WERI-Rb-1 (cell line): ENCODE data around the gene PAF1.

Source experiments
- DNase-seq: peaks from one replicate; pipeline ENCODE4 v3.0.0-alpha.2; 2020
- H3K27ac ChIP-seq: fragments of 250-450 bp; sonication (Bioruptor Pico); 2 replicates; pipeline ENCODE4 v1.5.1; 2020; ENCODE audit warnings: mild to moderate bottlenecking, moderate library complexity
- H3K27me3 ChIP-seq: fragments of 250-450 bp; sonication (Bioruptor Pico); 2 replicates; pipeline ENCODE4 v1.5.1; 2021; ENCODE audit warnings: mild to moderate bottlenecking, low read depth, moderate library complexity; ENCODE audit not compliant: insufficient read depth, severe bottlenecking
- H3K36me3 ChIP-seq: fragments of 250-450 bp; sonication (Bioruptor Pico); 2 replicates; pipeline ENCODE4 v1.5.1; 2020; ENCODE audit warnings: mild to moderate bottlenecking, moderate library complexity
- H3K4me3 ChIP-seq: 2 replicates; pipeline ENCODE4 v1.5.1; 2011; ENCODE audit warnings: low read depth, mild to moderate bottlenecking, control low read depth, low read length
- H3K9me3 ChIP-seq: fragments of 250-450 bp; sonication (Bioruptor Pico); 2 replicates; pipeline ENCODE4 v1.5.1; 2021; ENCODE audit warnings: mild to moderate bottlenecking, moderate library complexity; ENCODE audit not compliant: severe bottlenecking
- TF ChIP-seq, protein P1 (sequence below): IDR thresholded peaks from 2 replicates; pipeline ENCODE4 v1.5.1; 2011; ENCODE audit warnings: low read depth, mild to moderate bottlenecking, control low read depth, inconsistent platforms, low read length

The PAF1 gene

DNA sequence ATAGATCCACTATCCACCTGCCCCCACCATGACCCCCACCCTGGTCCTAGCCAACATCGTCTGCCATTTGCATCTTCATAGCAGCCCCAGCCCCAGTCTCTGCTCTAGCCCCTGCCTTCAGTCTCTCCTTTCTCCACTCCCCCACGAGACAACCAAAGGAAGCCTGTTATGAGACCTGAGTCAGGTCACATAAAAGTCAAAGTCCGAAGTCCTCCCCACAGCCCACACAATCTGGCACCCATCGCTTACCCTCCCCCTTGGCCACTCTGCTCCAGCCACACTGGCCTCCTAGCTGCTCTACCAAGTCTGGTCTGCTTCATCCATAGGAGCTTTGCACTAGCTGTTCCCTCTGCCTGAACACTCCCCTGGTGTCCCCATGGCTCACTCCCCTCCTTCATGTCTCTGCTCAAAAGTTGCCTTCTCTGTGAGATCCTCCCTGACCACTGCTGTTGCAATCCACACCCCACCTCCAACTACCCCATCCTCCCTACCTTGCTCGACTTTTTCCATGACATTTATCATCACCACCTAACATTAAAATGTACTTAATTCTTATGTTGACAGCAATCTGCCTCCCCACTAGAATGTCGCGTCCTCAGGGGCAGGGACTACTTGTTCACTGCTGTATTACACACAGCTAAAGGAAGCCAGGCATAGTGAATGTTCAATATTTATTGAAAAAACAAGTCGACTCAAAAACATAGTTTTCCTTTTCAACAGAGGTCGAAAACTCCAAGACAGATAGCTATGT is 20.4 kb upstream of the PAF1 start:
- Histone ChIP-seq H3K9me3 (no peaks in the 10 kb centered on the region), H3K27ac (no peak overlapping the region; the same call in 1 of the 2 replicates), H3K36me3 (peaks cover 12% of the 10 kb centered on the region), H3K27me3 (no peaks in the 10 kb centered on the region), H3K4me3 (peak overlapping the region; percentile 70)
- TF ChIP-seq, protein P1, sequence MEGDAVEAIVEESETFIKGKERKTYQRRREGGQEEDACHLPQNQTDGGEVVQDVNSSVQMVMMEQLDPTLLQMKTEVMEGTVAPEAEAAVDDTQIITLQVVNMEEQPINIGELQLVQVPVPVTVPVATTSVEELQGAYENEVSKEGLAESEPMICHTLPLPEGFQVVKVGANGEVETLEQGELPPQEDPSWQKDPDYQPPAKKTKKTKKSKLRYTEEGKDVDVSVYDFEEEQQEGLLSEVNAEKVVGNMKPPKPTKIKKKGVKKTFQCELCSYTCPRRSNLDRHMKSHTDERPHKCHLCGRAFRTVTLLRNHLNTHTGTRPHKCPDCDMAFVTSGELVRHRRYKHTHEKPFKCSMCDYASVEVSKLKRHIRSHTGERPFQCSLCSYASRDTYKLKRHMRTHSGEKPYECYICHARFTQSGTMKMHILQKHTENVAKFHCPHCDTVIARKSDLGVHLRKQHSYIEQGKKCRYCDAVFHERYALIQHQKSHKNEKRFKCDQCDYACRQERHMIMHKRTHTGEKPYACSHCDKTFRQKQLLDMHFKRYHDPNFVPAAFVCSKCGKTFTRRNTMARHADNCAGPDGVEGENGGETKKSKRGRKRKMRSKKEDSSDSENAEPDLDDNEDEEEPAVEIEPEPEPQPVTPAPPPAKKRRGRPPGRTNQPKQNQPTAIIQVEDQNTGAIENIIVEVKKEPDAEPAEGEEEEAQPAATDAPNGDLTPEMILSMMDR, result no peak
- DNase-seq, result no peak

DNA sequence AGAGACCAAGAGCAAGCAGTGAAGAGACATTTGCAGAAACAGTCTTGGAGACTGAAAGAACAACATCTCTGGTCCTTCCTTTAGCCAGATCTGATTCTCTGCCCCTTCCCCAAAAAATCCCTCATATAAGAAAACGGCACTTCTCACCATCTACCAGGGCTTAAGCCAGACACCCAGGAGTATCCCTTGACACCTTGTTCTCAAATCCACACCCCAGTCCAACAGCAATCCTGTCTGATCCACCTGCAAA is 19.9 kb upstream of the PAF1 start:
- TF ChIP-seq, protein P1, result no peak
- H3K27me3 ChIP-seq, result no peaks in the 10 kb centered on the region
- H3K9me3 ChIP-seq, result no peaks in the 10 kb centered on the region
- H3K27ac ChIP-seq, result no peak overlapping the region
- no peak for DNase-seq
- H3K4me3 ChIP-seq, result no peak overlapping the region
- peaks cover 7% of the 10 kb centered on the region for H3K36me3 ChIP-seq

DNA sequence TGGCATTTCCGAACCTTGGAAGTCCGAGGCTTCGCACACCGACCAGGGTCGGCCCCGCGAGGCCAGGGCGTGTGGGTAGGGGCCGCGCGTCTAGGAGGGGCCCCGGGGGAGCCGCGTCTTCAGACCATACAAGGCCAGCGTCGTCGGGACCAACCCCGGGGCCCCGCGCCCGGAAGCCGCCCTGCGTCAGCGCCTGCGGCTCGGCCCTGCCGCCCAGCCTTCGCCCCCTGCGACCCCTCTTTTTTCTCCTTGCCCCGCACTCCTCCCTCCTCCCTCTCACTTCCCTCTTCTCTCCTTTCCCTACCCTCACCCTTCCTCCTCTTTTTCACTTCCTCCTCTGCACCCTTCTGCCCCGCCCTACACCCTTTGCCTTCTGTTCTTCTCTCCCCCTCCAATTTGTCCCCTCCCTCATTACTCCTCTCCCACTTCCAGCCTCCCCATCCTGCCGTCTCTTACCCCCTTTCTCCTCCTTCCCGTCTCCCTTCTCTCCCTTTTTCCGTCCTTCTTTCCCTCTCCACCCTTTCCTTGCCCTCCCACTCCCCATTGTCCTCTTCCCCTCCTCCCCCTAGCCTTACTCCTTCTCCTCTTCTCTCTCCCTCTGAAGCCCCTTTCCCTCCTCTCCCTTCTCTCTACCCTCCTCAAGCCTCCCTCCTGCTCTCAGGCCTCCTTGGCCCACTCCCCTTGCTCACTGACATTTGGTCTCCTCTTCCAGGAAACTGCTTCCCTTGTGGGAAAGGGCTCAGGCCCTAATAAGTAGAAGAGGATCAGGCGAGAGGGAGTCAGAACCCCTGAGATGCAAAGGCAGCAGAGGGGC is 19.3 kb upstream of the PAF1 start:
- no peaks in the 10 kb centered on the region for H3K27me3 ChIP-seq
- H3K9me3 ChIP-seq, result no peaks in the 10 kb centered on the region
- TF ChIP-seq, protein P1, result no peak
- H3K4me3 ChIP-seq, result peak overlapping the region; percentile 84
- DNase-seq, result no peak
- peaks cover 4% of the 10 kb centered on the region for H3K36me3 ChIP-seq
- peak overlapping the region; percentile 36; the same call in 1 of the 2 replicates for H3K27ac ChIP-seq

DNA sequence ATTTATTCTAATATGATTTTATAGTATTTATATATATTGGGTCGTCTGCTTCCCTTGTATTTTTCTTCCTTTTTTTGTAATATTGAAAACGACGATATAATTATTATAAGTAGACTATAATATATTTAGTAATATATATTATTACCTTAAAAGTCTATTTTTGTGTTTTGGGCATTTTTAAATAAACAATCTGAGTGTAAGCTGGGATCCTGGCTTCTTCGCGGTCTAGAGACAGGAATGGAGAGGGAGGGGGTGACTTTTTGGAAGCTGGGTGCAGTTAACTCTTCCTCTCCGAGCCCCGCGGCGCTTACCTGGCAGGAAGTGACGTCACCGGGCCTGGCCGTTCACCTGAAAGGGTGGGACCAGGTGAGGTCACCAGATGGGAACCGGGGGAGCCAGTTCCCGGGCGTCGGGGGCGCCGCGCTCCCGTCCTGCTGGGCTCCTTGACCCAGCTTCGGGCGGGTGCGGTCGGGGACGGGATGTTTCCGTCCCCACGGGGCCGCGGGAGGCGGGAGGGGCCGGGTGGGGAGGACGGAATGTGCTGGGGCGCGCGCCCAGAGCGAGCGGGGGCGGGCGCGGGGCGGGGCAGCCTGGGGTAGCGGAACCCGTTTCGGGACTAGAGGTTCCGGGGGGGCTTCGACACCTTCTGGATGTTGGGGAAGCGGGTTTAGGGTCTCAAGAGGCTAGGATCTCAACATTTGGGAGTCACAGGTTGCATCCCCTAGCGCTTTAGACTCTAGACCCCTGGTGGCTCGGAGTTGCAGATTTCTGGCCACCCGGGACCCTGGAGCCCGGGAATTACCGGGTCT is 18.5 kb upstream of the PAF1 start:
- Histone ChIP-seq H3K27ac (peak overlapping the region; percentile 36), H3K4me3 (peak overlapping the region; percentile 84), H3K27me3 (no peaks in the 10 kb centered on the region), H3K36me3 (no peaks in the 10 kb centered on the region), H3K9me3 (no peaks in the 10 kb centered on the region)
- peak; percentile 81 for DNase-seq
- TF ChIP-seq, protein P1, result no peak

DNA sequence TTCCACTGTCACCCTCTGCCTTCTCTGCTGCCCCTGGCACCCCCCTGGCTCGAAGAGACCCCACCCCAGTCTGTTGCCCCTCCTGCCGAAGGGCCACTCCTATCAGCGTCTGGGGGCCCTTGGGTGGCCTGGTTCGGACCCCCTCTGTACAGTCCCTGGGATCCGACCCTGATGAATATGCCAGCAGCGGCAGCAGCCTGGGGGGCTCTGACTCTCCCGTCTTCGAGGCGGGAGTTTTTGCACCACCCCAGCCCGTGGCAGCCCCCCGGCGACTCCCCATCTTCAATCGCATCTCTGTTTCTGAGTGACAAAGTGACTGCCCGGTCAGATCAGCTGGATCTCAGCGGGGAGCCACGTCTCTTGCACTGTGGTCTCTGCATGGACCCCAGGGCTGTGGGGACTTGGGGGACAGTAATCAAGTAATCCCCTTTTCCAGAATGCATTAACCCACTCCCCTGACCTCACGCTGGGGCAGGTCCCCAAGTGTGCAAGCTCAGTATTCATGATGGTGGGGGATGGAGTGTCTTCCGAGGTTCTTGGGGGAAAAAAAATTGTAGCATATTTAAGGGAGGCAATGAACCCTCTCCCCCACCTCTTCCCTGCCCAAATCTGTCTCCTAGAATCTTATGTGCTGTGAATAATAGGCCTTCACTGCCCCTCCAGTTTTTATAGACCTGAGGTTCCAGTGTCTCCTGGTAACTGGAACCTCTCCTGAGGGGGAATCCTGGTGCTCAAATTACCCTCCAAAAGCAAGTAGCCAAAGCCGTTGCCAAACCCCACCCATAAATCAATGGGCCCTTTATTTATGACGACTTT is 17.7 kb upstream of the PAF1 start:
- Histone ChIP-seq H3K27me3 (no peaks in the 10 kb centered on the region), H3K4me3 (no peak overlapping the region), H3K36me3 (no peaks in the 10 kb centered on the region), H3K27ac (no peak overlapping the region), H3K9me3 (no peaks in the 10 kb centered on the region)
- DNase-seq, result no peak
- TF ChIP-seq, protein P1, result no peak
